GM15510 (cell line): ENCODE results near the gene DTNB.

Experiments
- POLR2A ChIP-seq: IDR thresholded peaks from 3 replicates; pipeline ENCODE4 v1.6.1; 2011; ENCODE audit warnings: borderline replicate concordance; ENCODE audit not compliant: insufficient read length; ENCODE audit errors: extremely low read depth

Gene DTNB

GRCh38 chr2:25517701-25518100 is 155.7 kb downstream of the DTNB start:
- TF ChIP-seq POLR2A = no peak

GRCh38 chr2:25514043-25514637 is 159.2 kb downstream of the DTNB start:
- TF ChIP-seq POLR2A = no peak

DNA sequence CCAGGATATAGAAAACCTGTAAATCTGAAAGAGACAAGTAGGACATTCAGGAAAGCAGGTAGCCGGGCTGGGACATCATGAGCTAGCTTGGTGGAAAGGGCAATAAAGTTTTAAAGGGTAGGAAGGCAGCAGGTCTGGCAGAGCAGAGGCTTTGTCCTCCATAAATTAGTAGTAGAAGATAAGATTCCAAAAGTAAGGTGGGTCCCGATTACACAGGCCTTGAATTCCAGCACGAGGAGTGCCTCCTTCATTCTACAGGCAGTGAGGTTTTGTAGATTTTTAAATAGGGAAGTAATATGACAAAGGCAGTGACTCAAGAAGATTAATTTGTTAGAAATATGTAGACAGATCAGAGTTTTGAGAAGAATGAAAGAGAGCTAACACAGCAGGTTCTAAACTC is 160.7 kb downstream of the DTNB start:
- no peak for TF ChIP-seq POLR2A

- TF ChIP-seq POLR2A = no peak
Observed at GRCh38 chr2:25506226-25506625, 167.2 kb downstream of the DTNB start.

GRCh38 chr2:25505622-25506021 is 167.8 kb downstream of the DTNB start:
- TF ChIP-seq POLR2A = no peak

DNA sequence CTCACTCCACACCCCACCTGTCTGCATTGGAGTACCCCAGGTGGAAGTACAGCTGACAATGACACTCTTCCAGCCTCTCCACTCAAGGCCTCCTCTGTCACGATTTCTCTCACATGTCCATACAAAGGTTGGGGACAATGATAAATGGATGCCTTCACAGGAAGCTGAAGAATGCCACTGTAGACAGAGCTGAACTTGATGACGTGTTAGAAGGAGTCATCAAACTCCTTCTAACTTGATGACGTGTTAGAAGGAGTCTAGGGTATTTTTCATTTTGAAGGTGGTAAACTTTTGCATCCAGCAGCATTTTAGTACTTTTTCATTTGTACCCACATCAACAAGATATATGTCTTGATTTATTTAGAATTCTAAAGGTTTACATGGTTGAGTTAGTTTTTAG is 168.2 kb downstream of the DTNB start:
- no peak for TF ChIP-seq POLR2A

- no peak for TF ChIP-seq POLR2A
Observed at GRCh38 chr2:25504266-25504665, 169.1 kb downstream of the DTNB start.

DNA sequence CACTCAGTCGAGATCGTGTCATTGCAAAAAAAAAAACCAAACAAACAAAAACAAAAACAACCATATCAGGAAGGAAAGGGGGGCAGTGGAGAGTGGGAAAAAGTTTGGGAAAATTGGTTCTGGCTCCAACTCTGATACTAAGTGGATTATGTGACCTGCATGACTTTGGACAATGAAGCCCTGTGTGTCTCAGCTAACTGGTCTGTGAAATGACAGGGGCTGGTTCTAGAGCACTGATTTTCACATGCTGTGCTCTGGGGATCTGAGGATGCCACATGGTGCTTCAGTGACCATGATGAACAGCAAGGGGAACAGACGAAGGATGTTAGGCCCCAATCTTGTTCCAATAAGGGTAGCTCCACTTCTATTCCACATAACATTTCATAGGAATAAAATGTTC is 174.2 kb downstream of the DTNB start:
- TF ChIP-seq POLR2A = no peak

DNA sequence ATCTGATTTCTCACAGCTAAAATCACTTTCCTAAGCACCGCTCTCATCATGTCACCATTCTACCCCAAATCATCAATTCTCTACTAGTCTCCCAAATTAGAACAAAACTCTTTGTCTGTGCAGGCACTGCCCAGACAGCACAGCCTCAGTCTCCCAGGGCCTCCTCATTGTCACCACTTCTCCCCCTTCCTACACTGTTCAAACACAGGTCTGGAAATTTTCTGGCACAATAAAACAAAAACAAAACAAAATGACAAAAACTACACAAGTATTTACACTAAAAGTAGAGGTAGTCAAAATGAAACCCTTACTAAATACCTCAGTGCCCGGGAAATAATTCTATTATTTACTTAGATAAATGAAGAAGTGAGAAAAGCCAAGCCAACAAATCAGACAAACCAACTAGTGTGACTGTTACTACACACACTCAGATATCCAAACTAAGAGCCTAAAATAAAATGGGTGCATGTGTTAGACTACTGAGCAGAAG is 175.4 kb downstream of the DTNB start:
- no peak for TF ChIP-seq POLR2A

GRCh38 chr2:25497229-25497917 is 176.0 kb downstream of the DTNB start:
- no peak for TF ChIP-seq POLR2A

DNA sequence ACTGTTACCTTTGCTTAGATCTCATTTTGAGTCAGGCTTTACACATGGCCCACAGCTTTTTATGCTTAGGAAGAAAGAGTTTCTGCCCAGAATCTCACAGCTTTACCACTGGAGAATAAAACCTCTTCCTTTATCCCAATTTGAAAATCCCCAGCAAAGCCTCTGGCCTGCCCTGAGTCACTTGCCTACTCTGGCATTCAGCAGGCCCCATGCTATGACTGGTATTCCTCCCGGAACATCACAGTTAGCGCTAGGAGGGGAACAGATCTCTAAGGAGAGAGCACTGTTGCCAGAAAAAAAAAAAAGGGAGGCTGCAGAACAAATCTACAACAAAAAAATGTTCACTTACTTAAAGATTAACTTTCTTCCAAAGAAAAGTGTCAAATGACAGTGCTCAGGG is 178.8 kb downstream of the DTNB start:
- TF ChIP-seq POLR2A = no peak

DNA sequence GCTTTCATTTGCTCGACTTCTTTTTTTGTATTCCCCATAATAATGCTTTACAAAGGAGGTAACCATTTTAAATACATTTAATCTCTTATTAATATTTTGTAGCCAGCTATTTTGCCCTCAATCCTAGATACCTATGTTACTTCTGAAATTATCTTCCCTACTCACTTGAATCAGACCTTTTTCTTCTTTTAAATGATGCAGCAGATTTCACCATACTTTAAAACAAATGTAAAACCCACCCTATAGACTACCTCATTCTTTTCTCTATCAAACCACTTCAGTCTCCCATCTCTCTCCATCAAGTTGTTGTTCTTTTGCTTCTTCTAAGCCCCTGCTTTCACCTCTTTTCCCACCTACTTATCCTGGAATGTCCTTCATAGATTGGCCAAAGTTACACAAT is 180.2 kb downstream of the DTNB start:
- no peak for TF ChIP-seq POLR2A

DNA sequence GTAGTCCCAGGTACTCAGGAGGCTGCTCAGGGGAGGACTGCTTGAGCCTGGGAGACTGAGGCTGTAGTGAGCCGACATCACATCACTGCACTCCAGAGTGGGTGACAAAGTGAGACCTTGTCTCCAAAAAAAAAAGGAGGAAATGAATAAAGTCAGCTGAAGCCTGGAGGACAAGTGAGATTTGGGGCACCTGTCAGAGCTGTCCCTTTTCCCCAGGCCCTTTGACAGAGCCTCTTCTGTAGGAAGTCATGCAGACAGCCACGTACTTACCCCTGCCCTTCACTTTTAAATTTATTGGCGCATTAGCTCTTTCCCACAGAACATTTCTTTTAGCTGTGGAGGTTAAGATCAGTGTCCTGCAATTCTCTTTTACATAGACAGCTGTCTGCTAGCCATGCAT is 180.7 kb downstream of the DTNB start:
- TF ChIP-seq POLR2A = no peak

DNA sequence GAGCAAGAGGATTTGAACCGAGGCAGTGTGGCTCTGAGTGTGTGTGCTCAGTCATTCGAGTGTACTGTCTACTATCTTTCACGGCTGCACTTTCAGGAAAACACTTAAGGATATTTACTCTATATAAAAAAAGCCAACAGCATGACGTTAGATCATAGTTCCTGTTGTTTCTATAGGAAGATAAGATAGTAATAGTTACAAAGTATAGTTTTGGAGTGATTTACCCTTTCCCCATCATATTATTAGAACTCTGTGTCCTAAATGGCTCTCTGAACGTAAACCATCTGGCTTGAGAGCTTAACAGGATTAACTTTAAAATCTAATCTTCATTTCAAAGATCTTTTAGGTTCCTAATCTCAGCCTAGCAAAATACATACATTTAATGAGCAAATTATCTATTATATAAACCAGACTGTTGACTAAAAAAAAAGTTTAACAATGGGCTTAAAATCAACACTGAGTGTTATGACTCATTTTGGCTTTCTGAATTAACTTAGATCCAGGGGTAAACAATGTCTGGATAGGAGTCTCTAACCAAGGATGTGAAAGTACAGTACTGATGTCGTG is 181.3 kb downstream of the DTNB start:
- TF ChIP-seq POLR2A = no peak

DNA sequence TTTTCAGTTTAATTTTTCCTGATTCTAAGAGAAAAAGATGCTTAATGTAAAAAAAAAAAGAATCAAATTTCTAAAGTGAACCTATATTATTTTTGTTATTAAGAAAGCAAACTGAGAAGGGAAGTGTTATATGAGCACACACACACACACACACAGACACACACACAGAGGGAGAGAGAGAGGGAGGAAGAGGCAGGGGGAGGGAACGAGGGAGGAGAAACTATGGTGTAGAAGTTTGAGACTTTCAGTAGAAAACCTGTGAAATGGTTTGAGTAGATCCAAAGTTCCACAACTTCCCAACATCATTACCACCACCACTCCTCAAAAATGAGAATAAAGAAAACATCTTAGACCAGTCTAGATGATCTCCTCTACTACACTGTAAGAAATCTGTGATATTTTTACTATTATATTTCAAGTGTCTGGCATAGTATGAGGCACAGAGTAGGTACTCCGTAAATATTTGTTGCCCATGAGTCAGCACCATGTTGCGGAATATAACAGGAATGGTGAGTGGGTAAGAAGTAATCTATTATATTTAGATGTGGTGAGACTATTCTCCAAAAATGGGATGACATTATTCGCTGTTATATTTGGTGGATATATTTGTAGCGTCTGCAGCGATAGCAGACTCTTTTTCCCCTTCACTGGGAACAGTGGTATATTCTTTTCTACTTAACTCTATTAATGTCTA is 182.2 kb downstream of the DTNB start:
- no peak for TF ChIP-seq POLR2A

GRCh38 chr2:25490217-25490616 is 183.2 kb downstream of the DTNB start:
- TF ChIP-seq POLR2A = no peak

DNA sequence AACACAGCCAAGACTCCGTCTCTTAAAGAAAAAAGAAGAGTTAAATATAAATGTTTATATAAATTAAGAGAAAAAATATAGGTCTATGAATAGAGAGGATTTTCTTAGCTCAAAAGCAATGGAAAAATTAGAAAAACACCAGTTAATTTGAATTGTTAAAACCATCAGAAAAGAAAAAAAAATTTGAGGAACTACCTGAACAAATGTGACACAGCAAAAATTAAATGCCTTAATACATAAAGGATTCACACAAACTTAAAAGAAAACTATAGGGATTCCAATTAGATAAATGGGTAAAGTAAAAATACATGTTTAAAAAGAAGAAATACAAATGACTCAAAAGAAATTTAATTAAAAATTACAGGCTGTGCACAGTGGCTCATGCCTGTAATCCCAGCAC is 183.7 kb downstream of the DTNB start:
- TF ChIP-seq POLR2A = no peak
